ENCODE measurements around the gene RIN3. TPM values are rescaled to one million over a fixed set of nuclear protein-coding genes. Genes with fewer than 3 reads are reported as not detected.

The RIN3 gene
- total and polyA plus RNA-seq, 12 donors: 3.9 to 63.2 (median 30.3) TPM

DNA sequence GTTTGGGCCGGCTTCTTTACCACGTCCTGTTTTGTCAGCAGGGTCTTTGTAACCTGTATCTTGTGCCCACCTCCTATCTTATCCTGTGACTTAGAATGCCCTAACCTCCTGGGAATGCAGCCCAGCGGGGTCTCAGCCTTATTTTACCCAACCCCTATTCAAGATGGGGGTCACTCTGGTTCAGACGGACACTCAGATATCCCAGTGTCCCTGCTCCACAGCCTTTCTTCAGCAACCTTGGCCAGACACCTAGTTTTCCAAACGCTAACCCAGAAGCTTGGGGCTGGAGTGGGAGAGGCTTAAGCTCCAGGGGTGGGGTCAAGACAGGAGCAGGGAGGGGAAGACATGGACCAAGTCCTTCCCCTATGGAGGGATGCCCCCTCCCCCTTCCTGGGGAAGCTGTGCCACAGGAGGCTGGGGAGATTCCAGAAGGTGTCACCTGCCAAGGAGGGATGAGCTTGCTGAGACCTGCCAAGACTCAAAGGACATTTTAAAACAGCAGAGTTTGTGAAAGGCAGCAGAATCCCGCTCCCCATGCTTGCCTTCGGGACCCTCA lies 62.2 kb downstream of the RIN3 start:
- no peaks in the 10 kb centered on the region for H3K9me3 ChIP-seq (replicated peaks in 1 of 3)
- intact Hi-C loops (cut with DNase I): no loop called here
- no peaks in the 10 kb centered on the region for H3K27me3 ChIP-seq
- H3K27ac ChIP-seq: no peak overlapping the region
- WGBS, 4 donors: 89 to 92% (median 91%) methylated on average over 6 to 7 of the region's 7 CpGs
- TF ChIP-seq, protein P1, sequence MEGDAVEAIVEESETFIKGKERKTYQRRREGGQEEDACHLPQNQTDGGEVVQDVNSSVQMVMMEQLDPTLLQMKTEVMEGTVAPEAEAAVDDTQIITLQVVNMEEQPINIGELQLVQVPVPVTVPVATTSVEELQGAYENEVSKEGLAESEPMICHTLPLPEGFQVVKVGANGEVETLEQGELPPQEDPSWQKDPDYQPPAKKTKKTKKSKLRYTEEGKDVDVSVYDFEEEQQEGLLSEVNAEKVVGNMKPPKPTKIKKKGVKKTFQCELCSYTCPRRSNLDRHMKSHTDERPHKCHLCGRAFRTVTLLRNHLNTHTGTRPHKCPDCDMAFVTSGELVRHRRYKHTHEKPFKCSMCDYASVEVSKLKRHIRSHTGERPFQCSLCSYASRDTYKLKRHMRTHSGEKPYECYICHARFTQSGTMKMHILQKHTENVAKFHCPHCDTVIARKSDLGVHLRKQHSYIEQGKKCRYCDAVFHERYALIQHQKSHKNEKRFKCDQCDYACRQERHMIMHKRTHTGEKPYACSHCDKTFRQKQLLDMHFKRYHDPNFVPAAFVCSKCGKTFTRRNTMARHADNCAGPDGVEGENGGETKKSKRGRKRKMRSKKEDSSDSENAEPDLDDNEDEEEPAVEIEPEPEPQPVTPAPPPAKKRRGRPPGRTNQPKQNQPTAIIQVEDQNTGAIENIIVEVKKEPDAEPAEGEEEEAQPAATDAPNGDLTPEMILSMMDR (IDR thresholded peaks at IDR 0.05): no peak
- TF ChIP-seq POLR2A (IDR thresholded peaks at IDR 0.05): no peak
- DNase-seq: no peak
- H3K4me1 ChIP-seq (replicated peaks in 1 of 2): no peaks in the 10 kb centered on the region
- peaks cover 0 to 10% of the 10 kb centered on the region in 2 donors for H3K36me3 ChIP-seq (replicated peaks in 1 of 2)
- H3K4me3 ChIP-seq: no peak overlapping the region

DNA sequence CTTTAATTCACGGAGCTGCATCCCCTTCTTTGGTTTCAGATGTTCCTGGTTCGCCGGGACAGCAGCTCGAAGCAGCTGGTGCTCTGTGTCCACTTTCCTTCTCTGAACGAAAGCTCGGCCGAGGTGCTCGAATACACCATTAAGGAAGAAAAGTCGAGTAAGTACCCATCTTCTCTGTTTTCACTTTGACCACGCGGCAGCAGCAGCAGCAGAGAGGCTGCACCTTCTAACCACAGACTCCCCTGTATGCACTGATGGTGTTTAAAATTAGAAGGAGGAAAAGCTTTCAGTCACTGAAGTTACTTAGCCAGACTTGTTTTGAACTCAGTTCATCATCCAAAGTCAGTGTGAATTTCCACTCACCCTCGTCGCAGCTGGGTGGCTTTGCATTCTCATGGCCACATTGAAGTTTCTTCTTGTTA lies 63.8 kb downstream of the RIN3 start:
- 78 to 88% (median 84%) methylated on average over 13 of the region's 13 CpGs for WGBS, 4 donors
- Histone ChIP-seq H3K4me3 (no peak overlapping the region), H3K4me1 (replicated peaks in 1 of 2) (no peaks in the 10 kb centered on the region), H3K36me3 (replicated peaks in 1 of 2) (peaks cover 0 to 10% of the 10 kb centered on the region in 2 donors), H3K9me3 (replicated peaks in 1 of 3) (no peaks in the 10 kb centered on the region), H3K27me3 (no peaks in the 10 kb centered on the region), H3K27ac (no peak overlapping the region)
- no peak for DNase-seq
- intact Hi-C loops (cut with DNase I): no loop called here
- TF ChIP-seq, protein P1 (IDR thresholded peaks at IDR 0.05): no peak
- no peak for TF ChIP-seq POLR2A (IDR thresholded peaks at IDR 0.05)

DNA sequence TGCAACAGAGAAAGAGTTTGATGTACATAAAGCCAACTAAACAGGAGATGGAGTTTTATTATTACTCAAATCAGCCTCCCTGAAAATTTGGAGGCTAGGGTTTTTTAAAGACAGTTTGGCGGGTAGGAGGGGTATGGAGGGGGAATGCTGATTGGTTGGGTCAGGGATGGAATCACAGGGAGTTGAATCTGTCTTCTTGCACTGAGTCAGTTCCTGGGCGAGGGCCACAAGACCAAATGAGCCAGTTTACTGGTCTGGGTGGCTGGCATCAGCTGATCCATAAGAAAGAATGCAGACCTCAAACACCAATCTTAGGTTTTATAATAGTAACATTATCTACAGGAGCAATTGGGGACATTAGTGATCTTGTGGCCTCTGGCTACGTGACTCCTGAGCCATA lies 64.9 kb downstream of the RIN3 start:
- intact Hi-C loops (cut with DNase I): no loop called here
- peaks cover 0 to 10% of the 10 kb centered on the region in 2 donors for H3K36me3 ChIP-seq (replicated peaks in 1 of 2)
- no peak overlapping the region for H3K4me3 ChIP-seq
- no peak for DNase-seq
- H3K27me3 ChIP-seq: no peaks in the 10 kb centered on the region
- no peaks in the 10 kb centered on the region for H3K9me3 ChIP-seq (replicated peaks in 1 of 3)
- H3K4me1 ChIP-seq (replicated peaks in 1 of 2): no peaks in the 10 kb centered on the region
- 90 to 98% (median 95%) methylated on average over 3 of the region's 3 CpGs for WGBS, 4 donors
- H3K27ac ChIP-seq: no peak overlapping the region
- no peak for TF ChIP-seq POLR2A (IDR thresholded peaks at IDR 0.05)
- TF ChIP-seq, protein P1 (IDR thresholded peaks at IDR 0.05): no peak

DNA sequence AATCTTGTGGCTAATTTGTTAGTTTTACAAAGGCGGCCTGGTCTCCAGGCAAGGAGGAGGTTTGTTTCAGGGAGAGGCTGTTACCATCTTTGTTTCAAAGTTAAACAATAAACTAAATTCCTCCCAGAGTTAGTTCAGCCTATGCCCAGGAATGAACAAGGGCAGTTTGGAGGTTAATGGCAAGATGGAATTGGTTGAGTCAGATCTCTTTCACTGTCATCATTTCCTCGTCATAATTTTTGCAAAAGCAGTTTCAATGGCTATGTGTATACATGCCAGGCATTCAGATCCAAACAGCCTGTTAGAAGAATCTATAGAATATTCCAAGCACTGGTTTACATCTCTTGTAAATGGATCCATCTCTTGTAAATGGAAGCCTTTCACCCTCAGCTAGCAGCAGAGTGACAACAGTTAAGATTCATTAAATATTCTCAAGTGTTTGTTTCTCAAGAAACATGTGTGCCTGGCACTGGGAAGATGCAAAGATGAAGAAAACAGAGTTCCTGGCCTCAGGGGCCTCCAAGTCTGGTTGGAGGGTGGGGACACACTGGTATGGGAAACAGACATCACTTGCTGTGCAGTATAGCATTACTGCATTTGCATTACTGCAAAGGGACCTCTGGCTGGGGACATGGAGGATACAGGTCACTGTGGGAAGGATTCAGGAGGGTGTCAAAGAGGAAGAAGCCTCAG lies 65.8 kb downstream of the RIN3 start:
- H3K36me3 ChIP-seq (replicated peaks in 1 of 2): peaks cover 0 to 10% of the 10 kb centered on the region in 2 donors
- H3K27ac ChIP-seq: no peak overlapping the region

More for the DNA sequence above, 65.8 kb downstream of the RIN3 start:
- no peak for DNase-seq
- H3K9me3 ChIP-seq (replicated peaks in 1 of 3): no peaks in the 10 kb centered on the region
- WGBS, 4 donors: 89 to 97% (median 92%) methylated on average over 2 of the region's 2 CpGs
- no peaks in the 10 kb centered on the region for H3K27me3 ChIP-seq
- H3K4me3 ChIP-seq: no peak overlapping the region
- TF ChIP-seq POLR2A (IDR thresholded peaks at IDR 0.05): no peak
- TF ChIP-seq, protein P1 (IDR thresholded peaks at IDR 0.05): no peak
- intact Hi-C loops (cut with DNase I): no loop called here
- H3K4me1 ChIP-seq (replicated peaks in 1 of 2): no peaks in the 10 kb centered on the region

Data from adrenal gland (tissue), 12 donors.